Neutrophil (primary cell): ENCODE data around the gene SPIC.

Experiments
- H3K27ac ChIP-seq: fragments of 200-600 bp; sonication (generic); 2 replicates; pipeline ENCODE4 v1.5.1; 2016; ENCODE audit warnings: mild to moderate bottlenecking, moderate library complexity
- H3K27me3 ChIP-seq: fragments of 200-600 bp; sonication (generic); 2 replicates; pipeline ENCODE4 v1.6.0; 2016; ENCODE audit warnings: mild to moderate bottlenecking
- H3K36me3 ChIP-seq: fragments of 200-600 bp; sonication (generic); 2 replicates; pipeline ENCODE4 v1.5.1; 2017
- H3K4me1 ChIP-seq, 2 experiments: fragments of 200-600 bp in 1 of 2; sonication (generic) in 1 of 2; 1 replicate in 1 of 2; 2 replicates in 1 of 2; pipeline versions ENCODE4 v1.5.1 to v1.6.1; 2013 to 2016; ENCODE audit warnings: low read depth in 1 of 2, low read length in 1 of 2, mild to moderate bottlenecking in 1 of 2, moderate library complexity in 1 of 2; ENCODE audit not compliant: control insufficient read depth in 1 of 2, insufficient read depth in 1 of 2
- H3K4me3 ChIP-seq, 2 experiments: fragments of 200-600 bp in 1 of 2; sonication (generic) in 1 of 2; 1 replicate in 1 of 2; 2 replicates in 1 of 2; pipeline ENCODE4 v1.5.1; 2013 to 2016; ENCODE audit warnings: low read depth in 1 of 2, low read length in 1 of 2, mild to moderate bottlenecking in 1 of 2, moderate library complexity in 1 of 2
- H3K9me3 ChIP-seq: fragments of 200-600 bp; sonication (generic); 2 replicates; pipeline ENCODE4 v1.5.1; 2016
- TF ChIP-seq, protein P1 (sequence below): fragments of 200-600 bp; sonication (generic); IDR thresholded peaks from 2 replicates; pipeline ENCODE4 v1.5.1; 2016; ENCODE audit warnings: antibody characterized with exemption

Gene SPIC

GRCh38 chr12:101474711-101475386, at the start of gene SPIC:
SPIC (plus strand) TSS chr12:101475336; CDS start chr12:101476905, 1,569 bp downstream.
- H3K27me3 ChIP-seq: no peaks in the 10 kb centered on the region
- H3K27ac ChIP-seq: no peak within 1 kb of the TSS
- no peaks in the 10 kb centered on the region for H3K36me3 ChIP-seq
- H3K4me1 ChIP-seq: peaks cover 1 to 5% of the 10 kb centered on the region in 2 experiments
- no peaks in the 10 kb centered on the region for H3K9me3 ChIP-seq
- H3K4me3 ChIP-seq: no peak within 1 kb of the TSS
- TF ChIP-seq, protein P1, sequence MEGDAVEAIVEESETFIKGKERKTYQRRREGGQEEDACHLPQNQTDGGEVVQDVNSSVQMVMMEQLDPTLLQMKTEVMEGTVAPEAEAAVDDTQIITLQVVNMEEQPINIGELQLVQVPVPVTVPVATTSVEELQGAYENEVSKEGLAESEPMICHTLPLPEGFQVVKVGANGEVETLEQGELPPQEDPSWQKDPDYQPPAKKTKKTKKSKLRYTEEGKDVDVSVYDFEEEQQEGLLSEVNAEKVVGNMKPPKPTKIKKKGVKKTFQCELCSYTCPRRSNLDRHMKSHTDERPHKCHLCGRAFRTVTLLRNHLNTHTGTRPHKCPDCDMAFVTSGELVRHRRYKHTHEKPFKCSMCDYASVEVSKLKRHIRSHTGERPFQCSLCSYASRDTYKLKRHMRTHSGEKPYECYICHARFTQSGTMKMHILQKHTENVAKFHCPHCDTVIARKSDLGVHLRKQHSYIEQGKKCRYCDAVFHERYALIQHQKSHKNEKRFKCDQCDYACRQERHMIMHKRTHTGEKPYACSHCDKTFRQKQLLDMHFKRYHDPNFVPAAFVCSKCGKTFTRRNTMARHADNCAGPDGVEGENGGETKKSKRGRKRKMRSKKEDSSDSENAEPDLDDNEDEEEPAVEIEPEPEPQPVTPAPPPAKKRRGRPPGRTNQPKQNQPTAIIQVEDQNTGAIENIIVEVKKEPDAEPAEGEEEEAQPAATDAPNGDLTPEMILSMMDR: no peak

GRCh38 chr12:101430456-101430855, 44.7 kb upstream of the SPIC start:
- H3K9me3 ChIP-seq: no peaks in the 10 kb centered on the region
- no peaks in the 10 kb centered on the region for H3K36me3 ChIP-seq
- TF ChIP-seq, protein P1: no peak
- H3K27ac ChIP-seq: no peak overlapping the region
- no peak overlapping the region for H3K4me3 ChIP-seq
- H3K27me3 ChIP-seq: no peaks in the 10 kb centered on the region
- H3K4me1 ChIP-seq: no peaks in the 10 kb centered on the region

- Histone ChIP-seq H3K9me3 (no peaks in the 10 kb centered on the region), H3K36me3 (no peaks in the 10 kb centered on the region), H3K27me3 (no peaks in the 10 kb centered on the region), H3K4me1 (no peaks in the 10 kb centered on the region), H3K27ac (no peak overlapping the region), H3K4me3 (no peak overlapping the region)
- TF ChIP-seq, protein P1: no peak
Measured at GRCh38 chr12:101436136-101436535, 39.0 kb upstream of the SPIC start.

- Histone ChIP-seq H3K4me3 (no peak overlapping the region), H3K9me3 (no peaks in the 10 kb centered on the region), H3K36me3 (no peaks in the 10 kb centered on the region), H3K4me1 (no peaks in the 10 kb centered on the region), H3K27me3 (no peaks in the 10 kb centered on the region), H3K27ac (no peak overlapping the region)
- TF ChIP-seq, protein P1: no peak
Measured at GRCh38 chr12:101439236-101439635, 35.9 kb upstream of the SPIC start.

DNA sequence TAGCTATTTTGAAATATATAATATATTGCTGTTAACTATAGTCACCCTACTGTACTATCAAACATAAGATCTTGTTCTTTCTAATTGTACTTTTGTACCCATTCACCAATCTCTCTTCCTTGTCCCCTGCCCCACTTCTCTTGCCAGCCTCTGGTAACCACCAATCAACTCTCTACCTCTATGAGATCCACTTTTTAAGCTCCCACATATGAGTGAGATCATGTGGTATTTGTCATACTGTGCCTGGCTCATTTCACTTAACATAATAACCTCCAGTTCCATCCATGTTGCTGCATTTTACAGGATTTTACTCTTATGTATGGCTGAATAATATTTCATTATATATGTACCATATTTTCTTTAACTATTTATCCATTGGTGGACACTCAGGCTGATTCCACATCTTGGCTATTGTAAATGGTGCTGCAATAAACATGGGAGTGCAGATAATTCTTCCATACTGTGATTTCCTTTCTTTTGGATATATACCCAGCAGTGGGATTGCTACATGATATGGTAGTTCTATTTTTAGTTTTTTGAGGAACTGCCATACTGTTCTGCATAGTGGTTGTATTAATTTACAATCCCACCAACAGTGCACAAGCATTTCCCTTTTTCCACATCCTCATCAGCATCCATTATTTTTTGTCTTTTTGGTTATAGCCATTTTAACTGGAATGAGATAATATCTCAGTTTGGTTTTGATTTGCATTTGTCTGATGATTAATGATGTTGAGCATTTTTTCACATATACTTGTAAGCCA, 33.5 kb upstream of the SPIC start:
- TF ChIP-seq, protein P1: no peak
- Histone ChIP-seq H3K27ac (no peak overlapping the region), H3K4me3 (no peak overlapping the region), H3K4me1 (no peaks in the 10 kb centered on the region), H3K9me3 (no peaks in the 10 kb centered on the region), H3K36me3 (no peaks in the 10 kb centered on the region), H3K27me3 (no peaks in the 10 kb centered on the region)
